GM19351 (cell line): Measurements from ENCODE around the gene HS3ST4.

Experiments
- ATAC-seq: cut with Tn5 transposase; IDR thresholded peaks from one replicate; pipeline ENCODE4 v1.9.1; 2021; ENCODE audit warnings: mild to moderate bottlenecking, moderate library complexity; ENCODE audit not compliant: unreplicated experiment

HS3ST4 gene

DNA sequence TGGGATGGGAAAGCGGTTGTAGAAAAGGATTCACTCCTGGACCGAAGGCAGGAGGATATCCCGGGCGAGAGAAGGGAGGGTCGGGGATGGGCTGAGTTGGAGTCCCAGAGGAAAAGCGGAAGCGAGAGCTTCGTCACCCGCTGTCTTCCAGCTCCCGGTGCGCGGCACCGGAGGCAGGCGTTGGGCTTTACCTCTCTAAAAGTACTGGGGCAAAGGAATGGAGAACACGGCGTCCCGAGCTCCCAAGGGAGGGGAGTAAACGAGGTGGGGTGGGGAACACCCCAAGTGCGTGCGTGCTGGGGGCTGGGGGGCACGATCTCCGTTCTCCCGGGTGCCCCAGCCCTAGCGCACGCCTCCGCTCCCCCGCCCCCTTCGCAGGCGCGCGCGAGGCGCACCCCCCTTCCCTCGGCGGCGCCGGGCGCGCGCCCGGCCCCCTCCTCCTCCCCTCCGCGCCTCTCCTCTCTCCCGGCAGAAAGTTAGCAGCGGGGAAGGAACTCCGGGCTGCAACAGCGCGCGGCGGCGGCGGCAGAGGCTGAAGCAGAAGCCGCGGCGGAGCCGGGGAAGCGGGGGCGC, at the start of gene HS3ST4:
TSS of gene HS3ST4 (plus strand) at position 441 of the 573 bp plus-strand sequence.
- ATAC-seq = no peak

DNA sequence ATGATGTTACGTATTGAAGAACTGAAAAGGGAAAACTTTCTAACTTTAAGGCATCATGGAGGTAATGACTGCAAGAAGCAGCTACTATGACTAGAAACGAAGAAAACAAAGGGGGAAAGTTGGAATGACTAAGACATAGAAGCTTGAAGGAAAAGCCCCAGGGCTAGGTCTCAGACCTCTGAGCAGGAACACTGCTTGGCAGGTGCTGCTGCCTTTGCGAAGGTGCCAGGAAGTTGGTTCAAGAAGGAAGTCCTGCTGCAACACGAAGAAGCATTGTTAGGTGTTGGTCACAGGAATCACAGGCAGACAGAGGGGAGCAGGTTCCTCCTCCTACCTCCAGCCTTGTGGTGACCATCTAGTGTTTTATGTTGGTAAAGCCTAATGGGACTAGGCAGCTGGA, 48.1 kb upstream of the HS3ST4 start:
- ATAC-seq = no peak

DNA sequence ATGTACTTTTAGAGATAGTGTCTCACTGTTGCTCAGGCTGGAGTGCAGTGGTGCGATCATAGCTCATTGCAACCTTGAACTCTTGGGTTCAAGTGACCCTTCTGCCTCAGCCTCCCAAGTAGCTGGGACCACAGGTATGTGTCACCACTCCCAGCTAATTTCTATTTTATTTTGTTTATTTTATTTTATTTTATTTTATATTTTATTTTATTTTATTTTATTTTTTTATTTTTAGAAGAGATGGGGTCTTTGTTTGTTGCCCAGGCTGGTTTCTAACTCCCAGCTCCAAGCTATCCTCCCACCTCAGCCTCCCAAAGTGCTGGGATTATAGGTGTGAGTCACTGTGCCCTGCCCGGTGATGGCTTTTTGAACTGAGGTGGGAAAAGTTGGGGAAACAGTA, 35.1 kb upstream of the HS3ST4 start:
- no peak for ATAC-seq

DNA sequence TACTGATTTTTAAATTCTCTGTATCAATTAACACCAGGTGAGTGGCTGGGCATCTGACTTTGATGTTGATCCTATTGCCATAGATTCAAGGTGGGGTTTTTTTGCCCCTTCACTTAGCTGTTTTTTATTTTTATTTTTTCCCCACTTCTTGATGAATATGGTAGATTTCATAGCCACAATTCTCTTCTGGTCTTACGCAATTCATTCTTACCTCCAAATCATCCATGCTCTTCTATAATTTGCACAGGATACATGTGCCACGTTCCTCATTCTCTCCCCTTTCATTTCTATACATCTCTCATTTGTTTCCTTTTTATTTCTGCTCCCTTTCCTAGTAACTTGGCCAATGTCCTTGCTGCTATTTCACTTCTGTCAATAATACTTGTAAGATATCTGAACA, 14.9 kb upstream of the HS3ST4 start:
- ATAC-seq = no peak

DNA sequence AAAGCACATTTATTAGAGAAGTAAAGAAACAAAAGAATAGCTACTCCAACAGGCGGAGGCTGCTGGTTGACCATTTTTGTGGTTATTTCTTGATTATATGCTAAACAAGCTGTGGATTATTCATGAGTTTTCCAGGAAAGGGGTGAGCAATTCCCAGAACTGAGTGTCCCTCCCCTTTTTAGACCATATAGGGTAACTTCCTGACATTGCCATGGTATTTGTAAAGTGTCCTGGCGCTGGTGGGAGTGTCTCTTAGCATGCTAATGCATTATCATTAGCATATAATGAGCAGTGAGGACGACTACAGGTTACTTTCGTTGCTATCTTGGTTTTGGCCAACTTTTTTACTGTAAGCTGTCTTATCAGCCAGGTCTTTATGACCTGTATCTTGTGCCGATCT, 12.2 kb upstream of the HS3ST4 start:
- ATAC-seq = no peak

DNA sequence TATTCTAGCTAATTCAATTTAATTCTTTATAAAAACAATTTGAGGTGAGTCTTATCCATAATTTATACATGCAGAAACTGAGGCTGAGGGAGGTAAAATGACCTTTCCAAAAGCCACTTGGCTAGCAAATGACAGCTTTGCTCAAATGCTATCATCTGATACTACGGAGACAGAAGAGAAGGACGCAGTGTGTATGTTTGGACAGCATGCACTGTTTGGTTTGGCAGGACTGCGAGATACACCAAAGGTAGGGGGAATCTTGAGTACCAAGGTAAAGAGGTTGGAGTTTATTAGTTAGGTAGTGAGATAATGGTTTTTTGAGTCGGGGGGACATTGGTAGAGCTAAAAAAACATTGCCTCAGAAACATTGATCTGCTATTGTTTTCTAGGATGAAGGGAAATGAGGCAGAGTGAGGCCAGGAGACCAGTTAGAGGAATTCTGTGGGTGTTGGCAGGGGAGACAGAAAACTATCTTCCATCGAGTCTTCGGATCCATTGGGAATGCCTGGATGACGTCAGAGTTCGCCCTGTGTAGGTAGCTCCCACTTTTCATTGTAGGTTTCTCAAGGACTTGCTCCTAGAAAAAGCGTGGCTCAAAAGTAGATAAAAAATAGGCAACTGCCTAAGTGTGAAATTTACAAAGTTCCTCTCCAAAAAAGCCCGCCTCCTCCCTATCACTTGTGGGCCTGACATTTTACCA, 2.5 kb upstream of the HS3ST4 start:
- ATAC-seq = no peak

DNA sequence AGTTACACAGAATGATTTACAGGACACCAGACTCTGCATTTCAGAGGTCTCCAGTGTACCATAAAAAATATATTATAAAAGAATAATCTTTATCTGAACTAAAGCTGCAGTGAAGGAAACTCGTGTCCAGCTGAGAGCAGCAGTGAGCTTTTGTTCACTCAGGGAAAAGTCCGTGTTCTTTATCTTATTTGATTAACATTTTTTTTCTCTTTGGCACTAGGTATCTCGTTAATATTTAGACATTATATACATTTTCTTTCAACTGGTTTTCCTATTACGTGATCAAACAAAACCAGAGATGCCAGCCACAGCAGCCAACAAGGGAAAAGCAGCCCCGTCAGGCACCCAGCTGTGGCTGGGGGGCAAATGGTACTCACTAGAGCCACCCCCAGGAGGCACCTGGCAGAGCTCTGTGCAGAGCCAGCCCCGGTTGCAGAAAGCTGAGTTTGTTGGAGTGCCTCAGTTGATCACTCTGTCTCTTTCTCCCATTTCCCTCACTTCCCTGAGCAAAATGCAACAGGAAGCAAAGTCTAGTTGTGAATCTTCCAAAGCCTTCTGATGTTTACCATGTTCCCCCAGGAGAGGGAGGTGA, 1.1 kb upstream of the HS3ST4 start:
- no peak for ATAC-seq

DNA sequence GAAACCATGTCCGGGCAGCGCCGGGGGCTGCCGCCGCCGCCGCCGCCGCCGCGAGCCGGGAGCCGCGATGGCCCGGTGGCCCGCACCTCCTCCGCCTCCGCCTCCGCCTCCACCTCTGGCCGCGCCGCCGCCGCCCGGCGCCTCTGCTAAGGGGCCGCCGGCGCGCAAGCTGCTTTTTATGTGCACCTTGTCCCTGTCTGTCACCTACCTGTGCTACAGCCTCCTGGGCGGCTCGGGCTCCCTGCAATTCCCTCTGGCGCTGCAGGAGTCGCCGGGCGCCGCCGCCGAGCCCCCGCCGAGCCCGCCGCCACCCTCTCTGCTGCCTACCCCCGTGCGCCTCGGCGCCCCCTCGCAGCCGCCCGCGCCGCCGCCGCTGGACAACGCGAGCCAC, 587 bp downstream of the HS3ST4 start:
- no peak for ATAC-seq

DNA sequence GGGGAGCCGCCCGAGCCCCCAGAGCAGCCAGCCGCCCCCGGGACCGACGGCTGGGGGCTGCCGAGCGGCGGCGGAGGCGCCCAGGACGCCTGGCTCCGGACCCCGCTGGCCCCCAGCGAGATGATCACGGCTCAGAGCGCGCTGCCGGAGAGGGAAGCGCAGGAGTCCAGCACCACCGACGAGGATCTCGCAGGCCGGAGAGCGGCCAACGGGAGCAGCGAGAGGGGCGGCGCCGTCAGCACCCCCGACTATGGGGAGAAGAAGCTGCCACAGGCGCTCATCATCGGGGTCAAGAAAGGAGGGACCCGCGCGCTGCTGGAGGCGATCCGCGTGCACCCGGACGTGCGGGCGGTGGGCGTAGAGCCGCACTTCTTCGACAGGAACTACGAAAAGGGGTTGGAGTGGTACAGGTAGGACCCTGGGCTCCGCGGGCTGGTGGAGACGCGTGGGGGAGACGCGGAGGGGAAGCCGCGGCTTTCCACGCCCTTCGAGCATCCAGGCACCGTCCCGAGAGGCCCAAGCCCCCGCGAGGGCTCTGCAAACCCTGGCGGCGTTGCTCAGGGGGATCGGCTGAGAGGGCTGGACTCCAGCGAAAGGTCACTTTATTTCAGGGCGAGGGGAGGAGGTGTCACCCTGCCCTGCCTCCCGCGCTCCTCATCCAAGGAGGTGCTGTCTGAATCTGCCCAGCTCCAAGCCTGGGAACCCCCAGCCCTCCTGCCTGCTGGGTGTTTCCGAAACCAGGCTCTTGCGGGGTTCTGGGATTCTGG, 1.2 kb downstream of the HS3ST4 start:
- no peak for ATAC-seq

DNA sequence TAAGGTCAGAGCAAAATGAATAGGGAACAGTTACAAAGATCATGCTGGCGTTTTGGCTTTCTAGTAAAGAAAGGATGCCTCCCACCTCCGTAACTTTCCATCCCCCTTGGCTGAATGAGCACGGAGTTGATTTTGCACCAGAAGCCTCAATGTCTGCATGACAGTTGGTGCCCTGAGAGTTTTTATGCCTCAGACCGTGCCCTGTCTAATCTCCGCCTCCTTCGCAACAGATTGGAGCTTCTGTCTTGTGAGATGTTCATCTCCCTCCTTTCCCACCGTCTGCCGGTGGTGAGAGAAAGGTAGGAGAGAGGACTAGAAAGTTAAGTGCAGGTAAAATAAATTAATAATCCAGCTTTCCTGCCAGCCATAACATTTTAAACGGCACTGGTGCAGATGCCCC, 1.9 kb downstream of the HS3ST4 start:
- ATAC-seq = no peak

DNA sequence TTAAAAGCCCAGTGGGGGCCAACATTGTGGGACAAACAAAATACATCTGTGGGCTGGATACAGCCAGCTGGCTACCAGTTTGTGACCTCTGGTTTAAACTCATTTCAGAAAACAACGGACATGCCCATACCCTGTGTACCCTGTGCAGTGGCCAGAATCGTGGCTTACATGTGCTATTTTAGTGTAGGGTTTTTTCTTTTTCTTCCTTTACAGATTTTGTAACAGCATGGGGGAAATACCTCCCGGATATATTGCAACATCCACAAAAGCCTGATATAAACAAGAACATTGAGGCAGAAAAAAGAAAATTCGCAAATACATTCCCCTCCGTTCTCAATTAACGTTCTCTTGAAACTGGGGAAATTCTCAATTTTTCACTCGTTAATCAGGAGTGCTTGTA, 7.3 kb downstream of the HS3ST4 start:
- no peak for ATAC-seq

DNA sequence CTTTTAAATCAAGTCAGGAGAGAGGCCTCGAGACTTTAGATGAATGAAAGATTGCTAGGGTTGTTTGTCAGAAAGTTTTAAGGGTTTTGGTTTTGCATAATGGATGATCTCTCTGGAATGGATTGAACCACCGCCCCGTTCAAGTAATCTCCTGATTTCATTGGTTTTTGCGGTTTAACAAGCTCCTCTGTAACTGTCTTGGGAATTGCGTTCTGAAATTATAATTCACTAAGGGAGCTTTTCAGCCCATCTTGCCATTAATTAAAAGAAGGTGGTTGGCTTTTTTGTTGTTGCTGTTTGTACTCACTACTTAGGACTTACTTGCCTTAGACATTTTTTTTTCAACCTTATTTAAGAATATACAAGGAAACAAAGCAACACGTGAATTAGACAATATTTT, 8.8 kb downstream of the HS3ST4 start:
- ATAC-seq = no peak

DNA sequence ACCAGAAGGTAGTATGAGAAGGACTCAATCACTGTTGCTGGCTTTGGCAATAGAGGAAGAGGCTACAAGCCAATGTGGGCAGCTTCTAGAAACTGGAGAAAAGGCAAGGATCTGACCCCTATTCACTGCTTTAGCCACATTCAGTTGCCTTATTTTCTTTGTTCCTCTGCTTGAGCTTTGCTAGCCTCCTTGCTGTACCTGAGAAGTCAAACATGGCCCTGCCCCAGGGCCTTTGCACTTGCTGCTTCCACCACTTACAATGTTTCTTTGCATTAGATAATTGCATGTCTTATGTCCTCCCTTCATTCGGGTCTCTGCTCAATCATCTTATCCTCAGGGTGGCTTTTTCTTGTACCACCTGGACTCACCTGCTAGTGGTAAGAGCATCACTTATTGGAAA, 15.8 kb downstream of the HS3ST4 start:
- ATAC-seq = no peak

DNA sequence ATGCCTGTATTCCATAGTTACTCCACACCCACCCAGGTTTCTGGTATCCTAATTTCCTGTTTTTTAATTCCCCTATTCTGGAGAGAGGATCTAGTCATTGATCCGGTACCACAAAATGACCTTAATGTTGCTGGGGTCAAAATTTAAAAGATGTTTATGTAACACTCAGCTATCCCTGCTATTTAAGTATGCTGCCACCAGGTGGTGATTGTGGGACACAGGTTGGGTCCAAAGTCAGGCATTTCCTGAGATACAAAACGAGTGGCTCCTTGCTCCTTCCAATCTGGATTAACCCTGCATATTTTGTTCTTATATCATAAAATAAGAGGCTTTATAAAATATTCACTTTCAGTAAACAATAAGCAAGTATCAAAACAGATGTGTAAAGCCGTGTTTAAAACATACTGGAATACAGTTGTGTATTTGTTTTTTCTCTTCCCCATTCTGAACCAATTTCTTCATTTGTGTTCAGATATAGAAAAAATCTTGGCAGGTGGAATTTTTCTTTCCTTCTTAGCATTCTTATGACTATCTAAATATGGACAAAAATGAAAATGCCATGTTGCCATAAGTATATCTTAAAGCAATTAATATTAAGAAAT, 16.3 kb downstream of the HS3ST4 start:
- no peak for ATAC-seq

DNA sequence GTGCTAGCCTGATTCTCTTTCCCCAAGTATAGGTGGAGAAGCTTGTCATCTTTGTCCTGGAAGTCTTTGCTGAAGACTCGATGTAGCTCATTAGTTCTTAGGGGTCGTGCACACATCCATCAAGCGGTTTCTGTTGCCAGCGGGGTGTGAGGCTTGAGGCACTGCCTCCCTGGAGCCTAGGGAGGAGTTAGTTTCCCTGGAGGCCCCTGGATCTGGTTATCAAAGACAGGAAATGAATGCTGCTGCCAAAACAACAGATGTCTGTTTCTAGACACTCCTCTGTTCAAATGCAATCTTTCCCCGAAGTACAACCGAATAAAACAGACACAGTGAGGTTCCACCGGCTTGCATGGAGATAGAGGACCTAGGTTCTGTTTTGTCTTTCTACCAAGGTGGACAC, 17.5 kb downstream of the HS3ST4 start:
- no peak for ATAC-seq

DNA sequence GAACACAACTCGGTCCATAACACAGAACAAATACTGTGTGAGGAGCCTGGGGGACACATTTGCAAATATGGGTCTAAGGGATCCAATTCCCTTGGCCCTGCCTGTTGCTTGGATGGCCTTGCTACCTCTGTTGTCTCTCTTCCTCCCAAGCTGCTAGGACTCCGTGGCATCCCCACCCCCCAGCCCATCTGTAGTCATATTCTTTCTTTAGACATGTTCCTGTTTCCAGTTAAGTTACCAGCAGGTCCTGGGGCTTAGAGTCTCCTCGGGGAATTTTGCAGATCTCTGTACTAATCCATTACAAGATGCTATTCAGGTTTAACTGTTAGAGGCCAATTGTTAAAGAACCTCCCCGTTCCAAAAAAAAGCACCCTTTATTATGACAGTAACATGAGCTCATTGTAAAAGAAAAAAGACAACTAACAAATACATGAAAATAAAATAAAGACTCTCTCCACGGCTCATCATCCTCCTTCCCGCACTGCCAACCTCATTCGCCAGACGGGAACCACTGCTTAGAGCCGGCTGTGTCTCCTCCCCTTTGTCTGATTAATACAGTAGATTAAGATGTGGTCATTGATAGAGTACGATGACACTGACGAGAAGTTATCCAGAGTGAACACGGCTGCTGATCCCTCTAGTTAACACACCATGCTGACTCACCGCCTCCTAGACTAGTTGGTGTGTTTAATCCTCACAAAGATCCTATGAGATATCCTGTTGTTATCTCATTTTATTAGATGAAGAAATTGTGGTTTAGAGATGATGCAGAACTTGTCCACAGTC, 22.2 kb downstream of the HS3ST4 start:
- no peak for ATAC-seq

DNA sequence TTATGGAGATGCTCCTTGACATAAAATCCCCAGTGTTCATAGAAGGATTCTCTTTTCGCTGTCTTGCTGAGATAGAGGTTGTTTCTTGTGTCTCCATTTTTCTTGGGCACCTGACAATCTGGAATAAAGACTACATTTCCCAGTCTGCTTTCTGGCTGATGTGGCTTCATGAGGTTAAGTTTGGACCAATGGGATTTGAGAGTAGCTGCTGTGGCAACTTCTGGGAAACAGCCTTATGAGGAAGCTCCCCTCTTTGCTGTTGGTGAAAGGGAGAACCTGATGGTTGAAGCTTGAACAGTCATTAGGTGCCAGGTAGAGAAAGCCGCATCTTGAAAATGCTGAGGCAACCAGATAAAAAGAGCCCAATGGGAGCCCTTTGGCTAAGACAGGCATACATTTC, 24.4 kb downstream of the HS3ST4 start:
- ATAC-seq = no peak

DNA sequence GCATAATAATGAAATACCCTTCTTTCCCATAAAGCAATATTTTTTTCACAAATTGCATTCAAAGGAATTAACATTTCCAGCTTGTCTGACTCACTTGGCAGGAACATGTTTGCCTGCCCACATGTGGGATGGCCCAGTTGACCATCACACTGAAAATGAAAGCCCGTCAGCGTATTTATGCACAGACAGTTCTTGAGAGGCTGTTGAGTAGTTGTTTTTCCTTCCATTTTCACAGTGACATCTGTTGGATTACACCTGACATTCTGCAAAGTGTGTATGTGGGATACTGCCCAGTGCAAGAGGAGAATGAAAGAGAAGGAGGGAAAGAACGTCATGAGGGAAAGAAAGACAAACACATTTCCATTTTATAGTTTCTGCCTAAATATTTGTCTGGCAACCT, 29.7 kb downstream of the HS3ST4 start:
- no peak for ATAC-seq

DNA sequence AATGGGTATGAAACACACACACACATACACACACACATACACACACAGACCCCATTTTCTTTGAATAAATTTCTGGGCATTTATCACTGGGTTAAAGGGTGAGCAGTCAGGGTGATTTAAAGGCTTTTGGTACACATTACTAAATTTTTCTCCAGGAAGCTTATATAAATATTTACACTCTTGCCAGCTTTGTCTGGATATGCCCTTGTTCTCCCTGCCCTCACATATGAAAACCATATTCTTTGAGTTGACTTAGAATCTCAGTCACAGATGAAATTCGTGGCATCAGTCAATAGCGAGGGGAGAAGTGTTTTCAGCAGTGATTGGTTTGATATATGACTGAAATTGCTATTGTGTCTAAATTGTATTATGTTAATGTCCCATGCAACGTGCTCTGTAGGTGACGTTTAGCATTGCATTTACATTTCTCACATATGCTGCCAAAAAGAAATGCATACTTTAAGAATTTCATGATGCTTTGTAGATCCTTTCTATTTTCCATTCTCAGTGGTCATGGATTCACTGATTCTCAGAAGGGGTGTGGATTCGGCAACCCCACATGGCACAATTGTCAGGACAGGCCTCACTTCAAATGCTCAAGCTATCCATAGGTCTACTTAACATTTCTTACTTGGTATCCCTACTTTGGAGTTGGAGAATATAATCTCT, 34.8 kb downstream of the HS3ST4 start:
- no peak for ATAC-seq

DNA sequence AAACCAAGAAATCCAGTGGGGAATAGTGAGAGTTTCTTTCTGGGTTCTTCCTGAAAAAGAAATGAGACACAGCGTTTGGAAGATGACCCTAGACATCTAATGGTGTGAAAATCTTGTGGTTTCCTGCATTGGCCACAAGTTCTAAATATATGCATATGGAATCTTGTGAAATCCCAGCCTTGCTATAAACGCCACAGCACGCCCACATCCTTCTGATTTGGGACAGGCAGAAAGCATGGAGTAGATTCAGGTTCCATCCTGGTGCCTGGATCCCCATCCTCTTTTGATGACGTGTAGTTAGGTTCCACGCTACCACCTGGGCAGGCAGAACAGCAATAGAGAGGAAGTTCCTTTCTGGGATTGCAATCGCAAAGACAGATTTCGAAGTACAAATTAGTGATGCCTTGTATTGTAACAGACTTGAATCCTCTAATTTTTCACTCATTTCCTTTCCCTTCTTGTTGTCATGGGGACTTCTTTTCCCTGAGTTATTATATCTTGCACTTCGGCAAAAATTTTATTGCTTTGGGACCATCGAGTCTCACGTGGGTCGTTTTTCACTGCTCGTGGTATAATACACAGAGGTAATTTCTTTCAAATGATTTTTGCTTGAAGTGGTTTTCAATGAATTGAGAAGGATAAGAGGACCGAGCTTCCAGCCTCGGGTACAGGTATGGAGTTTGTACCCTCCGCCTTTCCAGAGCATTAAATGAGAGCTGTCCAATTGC, 37.6 kb downstream of the HS3ST4 start:
- no peak for ATAC-seq
